HL-60 (cell line): ENCODE measurements around the gene DGKH.

Experiments
- DNase-seq, 2 experiments: peaks; one replicate each; pipeline ENCODE4 v3.0.0-alpha.2; 2010 to 2020; ENCODE audit warnings: low read depth in 1 of 2, low spot score in 1 of 2
- H3K27ac ChIP-seq: fragments of 250-450 bp; sonication (Bioruptor Pico); replicated peaks from 2 replicates; pipeline ENCODE4 v1.5.1; 2020; ENCODE audit warnings: mild to moderate bottlenecking, moderate library complexity
- H3K27me3 ChIP-seq: fragments of 250-450 bp; sonication (Bioruptor Pico); 2 replicates; pipeline ENCODE4 v1.5.1; 2021; ENCODE audit warnings: mild to moderate bottlenecking, moderate library complexity; ENCODE audit not compliant: insufficient read depth, poor library complexity, severe bottlenecking
- H3K4me3 ChIP-seq: replicated peaks from 2 replicates; pipeline ENCODE4 v1.5.1; 2011; ENCODE audit warnings: mild to moderate bottlenecking, control low read depth, low read length; ENCODE audit not compliant: insufficient read depth
- CTCF ChIP-seq: IDR thresholded peaks from one replicate; pipeline ENCODE4 v1.5.1; 2011; ENCODE audit warnings: low read length, control low read depth, inconsistent platforms; ENCODE audit not compliant: insufficient read depth
- GABPA ChIP-seq: IDR thresholded peaks from 2 replicates; pipeline ENCODE4 v1.6.1; 2012; ENCODE audit warnings: low read depth
- POLR2AphosphoS5 ChIP-seq: IDR thresholded peaks from 2 replicates; pipeline ENCODE4 v1.6.1; 2012; ENCODE audit warnings: low read depth
- REST ChIP-seq: IDR thresholded peaks from 2 replicates; pipeline ENCODE4 v1.6.1; 2012; ENCODE audit warnings: low read depth; ENCODE audit not compliant: insufficient replicate concordance
- SPI1 ChIP-seq: IDR thresholded peaks from 2 replicates; pipeline ENCODE4 v1.6.1; 2012; ENCODE audit warnings: low read depth, mild to moderate bottlenecking, borderline replicate concordance

Gene DGKH

GRCh38 chr13:42101821-42102585 is 53.6 kb downstream of the DGKH start:
- Histone ChIP-seq H3K27me3 (no peaks in the 10 kb centered on the region), H3K4me3 (no peak overlapping the region), H3K27ac (no peak overlapping the region)
- DNase-seq: no peak
- TF ChIP-seq GABPA (no peak), SPI1 (no peak)

- no peak for TF ChIP-seq SPI1
- Histone ChIP-seq H3K27ac (no peak overlapping the region), H3K27me3 (no peaks in the 10 kb centered on the region), H3K4me3 (no peak overlapping the region)
- no peak for DNase-seq
Observed at GRCh38 chr13:42102961-42103865, 54.8 kb downstream of the DGKH start.

- no peak overlapping the region for H3K4me3 ChIP-seq
- DNase-seq: no peak
- no peak overlapping the region for H3K27ac ChIP-seq
- H3K27me3 ChIP-seq: no peaks in the 10 kb centered on the region
- TF ChIP-seq CTCF: no peak
- no peak for TF ChIP-seq REST
- no peak for TF ChIP-seq GABPA
- TF ChIP-seq POLR2AphosphoS5: no peak
- no peak for TF ChIP-seq SPI1
Observed at GRCh38 chr13:42106998-42107397, 58.5 kb downstream of the DGKH start.

DNA sequence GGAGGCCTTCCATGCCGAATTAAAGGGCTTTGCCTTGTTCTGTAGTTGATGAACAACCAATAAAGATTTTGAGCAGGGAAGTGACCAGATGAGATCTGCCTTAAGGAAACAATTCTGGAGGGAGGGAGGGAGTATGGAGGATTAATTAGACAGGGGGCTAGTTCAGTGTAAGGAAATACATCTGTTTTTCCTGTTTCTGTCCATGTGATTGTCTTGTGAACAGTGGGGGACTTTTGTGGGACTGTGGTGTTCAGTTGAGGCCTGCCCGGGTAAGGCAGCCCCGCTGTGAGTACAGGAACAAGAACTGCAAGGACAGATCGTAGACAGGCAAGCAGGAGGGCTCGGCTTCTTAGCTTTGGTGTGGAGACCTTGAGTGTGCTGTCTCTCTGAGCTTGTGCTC is 59.0 kb downstream of the DGKH start:
- no peak overlapping the region for H3K27ac ChIP-seq
- H3K27me3 ChIP-seq: no peaks in the 10 kb centered on the region
- no peak for DNase-seq
- TF ChIP-seq CTCF (no peak), GABPA (no peak), SPI1 (no peak), REST (no peak)
- H3K4me3 ChIP-seq: no peak overlapping the region
